Measurements from ENCODE around the gene ATP8A2.

Gene ATP8A2

DNA sequence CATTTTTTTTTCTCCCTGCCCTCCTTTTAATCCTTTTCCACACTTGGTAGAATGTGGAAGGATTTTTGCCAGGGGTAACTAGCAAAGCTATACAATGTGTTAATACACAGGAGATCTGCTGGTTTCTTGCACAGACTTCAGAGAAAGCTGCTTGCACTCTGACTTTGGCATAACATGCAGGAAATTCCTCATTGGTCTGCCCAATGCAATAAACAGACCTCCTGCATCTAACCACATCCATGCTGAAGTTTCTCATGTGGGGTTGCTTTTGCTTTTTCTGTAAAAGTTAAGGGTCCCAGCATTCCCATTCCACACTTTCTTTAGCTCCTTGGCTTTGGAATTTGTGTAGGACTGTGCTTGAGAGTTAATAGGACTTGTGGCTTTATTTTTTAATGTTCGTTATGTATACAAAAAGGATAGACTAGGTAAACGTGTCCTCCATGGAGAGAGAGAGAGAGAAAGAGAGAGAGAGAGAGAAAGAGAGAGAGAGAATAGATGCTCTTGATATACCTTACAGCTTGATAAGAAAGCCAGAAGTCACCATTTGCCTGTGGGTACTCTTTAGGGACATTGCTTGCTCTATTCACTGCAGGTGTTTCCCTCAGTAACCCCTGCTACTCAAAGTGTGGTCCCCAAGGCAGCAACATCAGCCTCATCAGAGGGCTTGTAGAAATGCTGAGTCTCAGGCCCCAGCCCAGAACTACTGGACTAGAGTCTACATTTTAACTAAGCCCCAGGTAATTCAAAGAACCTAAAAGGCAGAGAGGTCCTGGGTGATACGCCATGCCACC lies 509.6 kb downstream of the ATP8A2 start:
- DNase-seq (ENCODE audit: low read depth, low spot score): no peak

GRCh38 chr13:25881971-25882451 lies 510.2 kb downstream of the ATP8A2 start:
- no peak for DNase-seq (ENCODE audit: low read depth, low spot score)

GRCh38 chr13:25882466-25883357 lies 510.9 kb downstream of the ATP8A2 start:
- no peak for DNase-seq (ENCODE audit: low read depth, low spot score)

GRCh38 chr13:25885418-25885817 lies 513.6 kb downstream of the ATP8A2 start:
- DNase-seq (ENCODE audit: low read depth, low spot score): no peak

DNA sequence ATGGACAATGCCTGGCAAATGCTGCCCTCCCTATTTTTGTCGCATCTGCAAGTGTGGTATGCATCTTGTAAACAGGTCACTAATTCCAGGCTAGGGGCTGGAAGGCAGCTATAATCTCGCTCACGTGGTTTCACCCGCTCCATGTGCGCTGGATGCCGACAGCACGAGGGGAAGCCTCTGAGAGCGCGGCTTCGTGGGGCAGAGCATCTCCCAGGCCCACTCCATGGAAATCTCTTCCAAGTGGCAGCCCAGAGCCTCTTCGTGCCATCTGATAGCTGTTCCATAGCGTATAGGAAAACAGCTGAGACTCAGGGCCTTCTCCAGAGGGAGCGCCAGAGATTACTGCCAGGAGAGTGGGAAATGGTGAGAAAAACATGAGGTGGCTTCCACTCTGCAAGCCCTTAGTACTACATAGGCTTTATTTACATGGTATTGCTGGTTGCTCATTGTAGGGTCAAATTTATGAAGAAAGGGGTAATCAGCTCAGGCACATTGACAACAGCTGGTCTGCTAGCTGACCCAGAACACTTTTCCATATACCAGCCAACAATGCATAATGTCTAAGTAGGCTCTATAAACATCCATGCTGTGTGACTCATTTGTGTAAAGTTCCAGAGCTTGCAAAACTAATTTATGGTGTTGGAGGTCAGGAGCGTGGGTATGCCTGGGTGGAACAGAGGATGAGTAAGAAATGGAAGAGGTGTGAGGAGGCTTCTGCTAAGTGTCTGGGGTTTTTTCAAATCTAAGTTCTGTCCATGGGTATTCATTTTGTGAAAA lies 514.9 kb downstream of the ATP8A2 start:
- no peak for DNase-seq (ENCODE audit: low read depth, low spot score)

DNA sequence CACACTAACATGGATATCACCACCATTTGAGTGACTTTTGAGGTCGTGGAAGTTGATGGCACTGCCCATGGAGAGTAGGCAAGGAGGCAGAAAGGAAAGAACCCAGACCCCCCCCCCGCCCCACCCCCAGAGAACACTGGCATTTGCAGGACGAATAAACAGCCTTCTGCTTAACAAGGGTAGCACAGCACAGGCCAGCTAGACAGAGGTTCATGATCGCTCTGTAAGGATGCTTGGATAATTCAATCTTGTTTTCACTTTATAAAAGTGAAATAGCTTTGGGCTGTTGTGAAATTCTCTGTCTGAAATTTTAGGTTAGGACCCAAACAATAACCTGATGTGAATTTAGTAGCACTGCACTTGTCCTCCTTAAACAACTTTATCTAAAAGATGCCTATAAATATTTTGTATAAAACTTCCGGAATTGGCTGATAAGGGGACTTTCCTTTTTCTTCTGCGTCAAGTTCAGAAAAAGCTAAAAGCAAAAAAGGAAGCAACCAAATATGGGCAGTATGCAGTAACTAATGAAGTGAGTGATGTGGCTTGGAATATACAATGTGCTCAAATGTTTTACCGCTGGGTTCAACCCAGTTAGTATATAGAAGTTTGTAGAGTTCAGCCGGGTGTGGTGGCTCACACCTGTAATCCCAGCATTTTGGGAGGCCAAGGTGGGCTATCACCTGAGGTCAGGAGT lies 516.3 kb downstream of the ATP8A2 start:
- no peak for DNase-seq (ENCODE audit: low read depth, low spot score)

GRCh38 chr13:25890671-25891212 lies 519.0 kb downstream of the ATP8A2 start:
- DNase-seq (ENCODE audit: low read depth, low spot score): no peak

- no peak for DNase-seq (ENCODE audit: low read depth, low spot score)
Observed at GRCh38 chr13:25898991-25899390, 527.2 kb downstream of the ATP8A2 start.

- no peak for DNase-seq (ENCODE audit: low read depth, low spot score)
Observed at GRCh38 chr13:25899464-25899863, 527.7 kb downstream of the ATP8A2 start.

DNA sequence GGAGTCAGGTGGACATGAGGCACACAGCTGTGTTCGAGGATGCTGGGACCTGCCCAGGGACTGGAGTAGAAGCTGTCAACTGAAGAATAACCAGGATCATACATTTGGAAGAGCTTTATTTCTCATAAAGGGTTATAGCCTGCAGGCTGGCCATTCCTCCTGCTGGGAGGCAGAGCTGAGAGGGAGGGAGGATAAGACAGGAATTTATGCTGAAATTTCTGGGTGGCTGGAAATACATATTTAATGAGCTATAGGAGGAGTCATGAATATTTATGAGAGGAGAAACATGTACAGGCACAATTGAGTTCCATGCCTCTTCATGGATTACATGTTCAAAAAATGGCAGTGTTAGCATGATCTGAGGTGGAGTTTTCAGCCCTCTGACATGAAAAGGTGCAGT lies 528.2 kb downstream of the ATP8A2 start:
- no peak for DNase-seq (ENCODE audit: low read depth, low spot score)

DNA sequence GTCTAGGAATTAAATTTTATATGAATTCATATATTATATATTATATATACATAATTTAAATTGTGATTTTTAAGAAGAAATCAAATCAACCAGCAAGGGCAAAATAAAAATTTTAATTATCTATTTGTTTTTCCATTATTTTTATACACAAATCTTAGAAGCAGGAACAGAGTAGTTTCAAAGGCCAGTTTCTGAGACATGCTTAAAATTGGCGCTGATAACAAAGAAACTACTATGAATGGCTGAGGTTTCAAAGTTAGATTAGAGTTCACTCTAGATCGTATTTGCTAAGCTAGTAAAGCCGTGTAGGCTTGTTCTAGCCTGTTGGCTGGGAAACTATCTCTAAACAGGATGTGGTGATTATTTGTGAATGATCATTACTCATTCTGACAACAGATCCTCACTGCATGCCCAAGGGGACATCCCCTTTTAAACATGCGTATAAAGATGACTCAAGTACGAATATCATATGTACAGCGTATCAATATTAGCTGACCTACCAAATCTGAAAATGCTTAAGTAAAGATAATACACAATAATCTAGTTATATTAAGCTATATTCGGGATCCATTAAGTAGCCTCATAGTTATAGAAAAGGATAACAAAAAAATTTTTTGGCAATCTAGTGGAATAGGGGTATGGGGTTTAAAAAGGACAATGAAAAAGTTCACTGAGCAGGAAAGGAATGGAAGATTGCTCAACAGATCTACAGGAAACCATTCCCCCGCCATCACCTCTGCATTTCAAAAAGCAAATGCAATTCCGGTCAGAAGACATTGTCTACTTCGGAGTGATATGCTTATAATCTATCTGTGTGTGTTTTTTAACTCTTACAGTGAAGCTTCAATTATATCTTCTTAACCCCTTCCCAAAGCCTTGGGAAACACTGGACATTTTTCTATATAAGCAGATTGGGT lies 529.9 kb downstream of the ATP8A2 start:
- no peak for DNase-seq (ENCODE audit: low read depth, low spot score)

- no peak for DNase-seq (ENCODE audit: low read depth, low spot score)
Observed at GRCh38 chr13:25902455-25902854, 530.7 kb downstream of the ATP8A2 start.

GRCh38 chr13:25902891-25903341 lies 531.1 kb downstream of the ATP8A2 start:
- no peak for DNase-seq (ENCODE audit: low read depth, low spot score)

DNA sequence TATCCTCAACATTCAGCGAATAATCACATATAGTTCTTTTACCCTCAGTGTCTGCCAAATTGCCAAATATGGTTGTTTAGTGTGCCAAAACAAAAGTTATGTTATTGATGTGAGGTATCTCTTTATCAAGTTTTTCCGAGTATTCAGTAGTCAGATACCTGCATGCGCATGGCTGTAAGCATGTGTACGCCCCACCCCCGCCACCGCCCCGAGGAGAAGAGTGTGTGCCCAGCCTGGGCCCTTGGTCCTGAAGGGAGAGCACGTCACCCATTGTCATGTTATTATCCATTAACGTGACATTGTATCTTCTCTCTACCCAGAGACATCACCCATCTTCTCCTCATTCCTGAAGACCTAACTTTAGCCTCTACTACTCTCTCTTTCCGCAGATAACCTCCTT lies 533.1 kb downstream of the ATP8A2 start:
- no peak for DNase-seq (ENCODE audit: low read depth, low spot score)

DNA sequence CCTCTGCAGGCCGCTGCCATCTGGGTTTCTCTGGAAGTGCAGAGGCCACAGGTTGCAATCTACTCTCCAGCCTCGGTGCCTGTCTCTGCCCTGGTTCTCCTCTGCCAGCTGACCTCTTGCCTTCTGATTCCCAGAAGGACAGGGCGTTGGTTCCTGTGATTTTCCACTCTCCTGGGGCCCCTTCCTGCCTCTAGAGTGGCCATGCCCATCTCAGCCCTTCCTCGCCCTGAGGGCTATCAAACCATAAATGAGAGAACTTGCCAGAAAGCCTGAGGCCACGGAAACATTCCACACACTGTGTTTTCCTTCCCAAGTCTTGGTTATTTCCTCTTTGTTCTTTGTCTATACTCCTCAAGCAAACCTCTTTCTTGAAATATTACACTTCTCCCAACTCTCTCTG lies 533.8 kb downstream of the ATP8A2 start:
- DNase-seq (ENCODE audit: low read depth, low spot score): no peak

DNA sequence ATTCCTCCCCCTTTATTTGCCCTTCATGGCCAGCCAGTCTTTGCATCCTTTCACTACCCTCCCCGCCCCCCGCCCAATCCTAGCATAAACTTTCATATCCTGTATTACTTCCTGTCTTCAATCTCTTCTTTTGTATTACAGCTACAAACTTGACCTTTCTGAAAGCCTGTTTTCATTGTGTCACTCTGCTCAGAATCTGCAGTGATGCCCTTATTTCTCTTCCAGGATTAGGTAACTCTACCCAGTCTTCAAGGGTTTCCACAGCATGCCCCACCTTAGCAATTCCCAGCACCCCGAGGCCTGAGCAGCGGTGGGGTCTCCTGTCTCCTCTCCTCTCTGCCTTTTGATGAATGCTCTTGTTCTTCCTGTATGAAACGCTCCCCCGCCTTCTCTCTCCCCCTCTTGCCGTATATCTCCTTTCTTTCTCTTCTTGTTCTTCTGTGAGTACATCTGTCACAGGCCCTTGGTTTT lies 534.5 kb downstream of the ATP8A2 start:
- DNase-seq (ENCODE audit: low read depth, low spot score): no peak

DNA sequence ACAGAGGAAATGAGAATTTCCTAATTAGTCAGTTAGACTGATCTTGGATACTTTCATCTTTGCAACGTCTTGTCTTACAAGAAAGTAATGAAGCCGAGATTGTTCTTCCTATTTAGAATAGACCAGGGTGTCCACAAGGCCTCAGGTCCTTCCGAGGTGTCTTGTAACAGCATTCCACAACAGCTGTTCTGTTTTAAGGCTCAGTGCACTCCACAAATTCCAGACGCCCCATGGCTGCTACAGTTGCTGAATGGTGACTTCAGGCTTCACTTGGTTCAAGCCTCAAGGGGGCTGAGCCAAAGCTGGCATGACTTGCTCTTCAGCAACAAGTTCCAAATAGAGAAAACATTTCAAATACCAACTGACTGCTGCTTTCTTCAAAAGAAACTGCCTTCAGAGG lies 536.6 kb downstream of the ATP8A2 start:
- DNase-seq (ENCODE audit: low read depth, low spot score): no peak

DNA sequence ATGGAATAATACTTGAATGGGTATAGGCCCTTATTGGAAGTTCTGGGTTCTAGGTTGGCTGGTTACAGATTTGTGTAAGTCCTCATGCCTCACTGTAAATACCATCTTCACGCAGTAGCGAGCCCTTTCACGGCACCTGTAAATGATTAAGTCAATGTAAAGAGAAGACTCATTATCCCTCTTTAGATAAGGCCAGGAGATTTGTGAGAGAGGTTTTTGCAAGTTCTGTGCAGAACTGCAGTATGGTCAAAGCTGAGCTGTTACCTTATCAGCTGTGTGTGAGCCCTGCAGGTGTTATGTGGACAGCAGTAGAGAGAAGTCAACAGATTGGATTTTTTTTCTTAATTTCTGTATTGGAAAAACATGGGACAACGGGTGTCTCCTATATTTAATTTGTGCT lies 538.5 kb downstream of the ATP8A2 start:
- no peak for DNase-seq (ENCODE audit: low read depth, low spot score)

DNA sequence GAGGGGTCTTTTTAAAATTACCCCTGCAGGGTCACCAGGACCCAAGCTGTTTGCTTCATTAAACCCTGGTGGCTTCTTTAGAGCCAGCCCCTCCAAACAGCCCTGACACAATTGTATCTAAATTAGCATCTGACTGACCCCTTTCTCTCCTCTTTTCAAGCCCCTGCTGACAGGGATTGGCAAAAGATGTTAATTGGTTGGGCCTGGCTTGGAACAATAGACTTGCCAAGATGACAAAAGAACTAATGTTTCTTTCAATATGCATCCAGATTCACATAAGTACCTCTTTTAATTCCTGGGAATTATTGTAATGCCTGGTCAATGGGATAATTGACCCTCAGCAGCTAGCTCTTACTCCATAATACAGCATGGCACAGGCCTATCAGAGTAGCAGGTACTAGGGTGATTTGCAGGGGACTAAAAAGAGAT lies 539.2 kb downstream of the ATP8A2 start:
- DNase-seq (ENCODE audit: low read depth, low spot score): no peak

DNA sequence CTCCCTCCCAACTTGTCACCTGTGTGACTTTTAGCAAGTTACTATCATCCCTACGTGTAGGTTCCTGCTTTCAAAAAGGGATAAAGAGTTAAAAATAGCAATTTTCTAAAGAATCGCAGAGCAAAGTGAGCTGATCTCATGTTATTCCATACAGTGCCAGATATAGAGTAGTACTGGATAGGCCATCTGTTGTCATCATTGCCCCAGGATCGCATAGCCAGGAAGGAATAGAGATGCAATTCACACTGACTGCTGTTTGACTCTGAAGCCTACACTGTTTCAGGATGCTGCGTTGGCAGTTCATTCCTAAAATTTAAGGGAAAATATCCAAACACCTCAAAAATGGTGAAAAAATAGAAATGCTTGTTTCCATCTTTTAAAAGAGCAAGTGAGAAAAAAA lies 541.2 kb downstream of the ATP8A2 start:
- no peak for DNase-seq (ENCODE audit: low read depth, low spot score)

All from smooth muscle cell of the brain vasculature (primary cell).